HS-27A (cell line): ENCODE results near the gene CHST11.

Experiments
- DNase-seq: peaks from one replicate; pipeline ENCODE4 v3.0.0-alpha.2; 2012; ENCODE audit warnings: low read depth, missing footprints

CHST11 gene

GRCh38 chr12:104720339-104721038, 263.7 kb downstream of the CHST11 start:
- no peak for DNase-seq

GRCh38 chr12:104721039-104721405, 264.3 kb downstream of the CHST11 start:
- no peak for DNase-seq

- DNase-seq, result no peak
These were observed 265.2 kb downstream of the CHST11 start for GRCh38 chr12:104721936-104722335.

GRCh38 chr12:104722601-104723534, 266.1 kb downstream of the CHST11 start:
- no peak for DNase-seq

- DNase-seq, result no peak
These were observed 267.1 kb downstream of the CHST11 start for GRCh38 chr12:104723895-104724294.

GRCh38 chr12:104724992-104725585, 268.3 kb downstream of the CHST11 start:
- DNase-seq, result no peak

GRCh38 chr12:104725610-104726009, 268.9 kb downstream of the CHST11 start:
- no peak for DNase-seq

- DNase-seq, result no peak
These were observed 271.1 kb downstream of the CHST11 start for GRCh38 chr12:104727726-104728465.

GRCh38 chr12:104729091-104729490, 272.3 kb downstream of the CHST11 start:
- no peak for DNase-seq

- no peak for DNase-seq
These were observed 273.1 kb downstream of the CHST11 start for GRCh38 chr12:104729610-104730446.

- no peak for DNase-seq
These were observed 274.0 kb downstream of the CHST11 start for GRCh38 chr12:104730763-104731162.

GRCh38 chr12:104733717-104734175, 277.0 kb downstream of the CHST11 start:
- DNase-seq, result no peak

- DNase-seq, result no peak
These were observed 277.9 kb downstream of the CHST11 start for GRCh38 chr12:104734541-104735095.

GRCh38 chr12:104735801-104736200, 279.1 kb downstream of the CHST11 start:
- no peak for DNase-seq

GRCh38 chr12:104736307-104736706, 279.6 kb downstream of the CHST11 start:
- DNase-seq, result no peak

- DNase-seq, result no peak
These were observed 280.4 kb downstream of the CHST11 start for GRCh38 chr12:104737113-104737512.

- no peak for DNase-seq
These were observed 281.1 kb downstream of the CHST11 start for GRCh38 chr12:104737791-104738301.

GRCh38 chr12:104738331-104738730, 281.6 kb downstream of the CHST11 start:
- DNase-seq, result no peak

GRCh38 chr12:104738776-104739642, 282.3 kb downstream of the CHST11 start:
- DNase-seq, result no peak

GRCh38 chr12:104740668-104741067, 283.9 kb downstream of the CHST11 start:
- no peak for DNase-seq
